RWPE1 (cell line): ENCODE data around the gene KRTAP10-8.
"Not testable (repeated sequence)": the region's sequence is repeated elsewhere in the genome, so short reads cannot be mapped to it uniquely, and the experiment has no call there.

Experiments used
- CTCF ChIA-PET: fragments of 350-600 bp; sonication (Branson Sonifier 250); formaldehyde crosslinking; extraction: SDS; loops from one replicate; lab custom pipeline; 2021; lab: Yijun Ruan, JAX
- POLR2A ChIA-PET: fragments of 400-600 bp; formaldehyde crosslinking; extraction: SDS; loops from one replicate; lab custom pipeline; 2020; ENCODE audit warnings: antibody characterized with exemption; ENCODE audit not compliant: low non-redundant PET; lab: Yijun Ruan, JAX
- DNase-seq: peaks from one replicate; pipeline ENCODE4 v3.0.0; 2012; ENCODE audit warnings: low spot score
- H3K27ac ChIP-seq: fragments of 450-650 bp; 2 replicates; pipeline ENCODE4 v1.5.1; 2017
- CTCF ChIP-seq: fragments of 450-650 bp; conservative IDR thresholded peaks from 2 replicates; pipeline ENCODE4 v1.5.1; 2017; ENCODE audit warnings: low read depth, mild to moderate bottlenecking

KRTAP10-8 gene

GRCh38 chr21:44568667-44569556 is 43.0 kb upstream of the KRTAP10-8 start:
- CTCF ChIA-PET, result no interaction called here
- DNase-seq, result no peak
- POLR2A ChIA-PET, result no interaction called here
- no peak overlapping the region for H3K27ac ChIP-seq
- no peak for TF ChIP-seq CTCF

GRCh38 chr21:44569861-44570517 is 41.9 kb upstream of the KRTAP10-8 start:
- no peak overlapping the region for H3K27ac ChIP-seq
- no peak for DNase-seq
- ChIA-PET POLR2A (no interaction called here), CTCF (interaction anchor here (0.6 kb wide), 1 partner anchor 380 kb away, joined by 3 read pairs; no protein-coding TSS in a partner anchor)
- TF ChIP-seq CTCF, result no peak

GRCh38 chr21:44571296-44571695 is 40.6 kb upstream of the KRTAP10-8 start:
- TF ChIP-seq CTCF, result no peak
- ChIA-PET POLR2A (no interaction called here), CTCF (no interaction called here)
- no peak for DNase-seq
- no peak overlapping the region for H3K27ac ChIP-seq

- ChIA-PET POLR2A (interaction anchor here (0.6 kb wide), 1 partner anchor 32 kb away, joined by 3 read pairs; no protein-coding TSS in a partner anchor), CTCF (no interaction called here)
- H3K27ac ChIP-seq, result no peak overlapping the region
- DNase-seq, result no peak
- no peak for TF ChIP-seq CTCF
Observed at GRCh38 chr21:44571844-44572782, 39.8 kb upstream of the KRTAP10-8 start.

GRCh38 chr21:44572959-44573583 is 38.8 kb upstream of the KRTAP10-8 start:
- DNase-seq, result no peak
- ChIA-PET CTCF (no interaction called here), POLR2A (interaction anchor here (0.6 kb wide), 1 partner anchor 33 kb away, joined by 3 read pairs; no protein-coding TSS in a partner anchor)
- no peak for TF ChIP-seq CTCF
- no peak overlapping the region for H3K27ac ChIP-seq

DNA sequence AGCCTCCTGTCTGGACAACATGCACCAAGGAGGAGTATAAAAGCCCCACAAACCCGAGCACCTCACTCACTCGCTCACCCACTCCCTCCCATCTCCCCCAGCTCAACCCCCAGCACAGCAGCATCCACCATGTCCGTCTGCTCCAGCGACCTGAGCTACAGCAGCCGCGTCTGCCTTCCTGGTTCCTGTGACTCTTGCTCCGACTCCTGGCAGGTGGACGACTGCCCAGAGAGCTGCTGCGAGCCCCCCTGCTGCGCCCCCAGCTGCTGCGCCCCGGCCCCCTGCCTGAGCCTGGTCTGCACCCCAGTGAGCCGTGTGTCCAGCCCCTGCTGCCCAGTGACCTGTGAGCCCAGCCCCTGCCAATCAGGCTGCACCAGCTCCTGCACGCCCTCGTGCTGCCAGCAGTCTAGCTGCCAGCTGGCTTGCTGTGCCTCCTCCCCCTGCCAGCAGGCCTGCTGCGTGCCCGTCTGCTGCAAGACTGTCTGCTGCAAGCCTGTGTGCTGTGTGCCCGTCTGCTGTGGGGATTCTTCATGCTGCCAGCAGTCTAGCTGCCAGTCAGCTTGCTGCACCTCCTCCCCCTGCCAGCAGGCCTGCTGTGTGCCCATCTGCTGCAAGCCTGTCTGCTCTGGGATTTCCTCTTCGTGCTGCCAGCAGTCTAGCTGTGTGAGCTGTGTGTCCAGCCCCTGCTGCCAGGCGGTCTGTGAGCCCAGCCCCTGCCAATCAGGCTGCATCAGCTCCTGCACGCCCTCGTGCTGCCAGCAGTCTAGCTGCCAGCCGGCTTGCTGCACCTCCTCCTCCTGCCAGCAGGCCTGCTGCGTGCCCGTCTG is 38.0 kb upstream of the KRTAP10-8 start, which contains the start of gene KRTAP10-4:
TSS of gene KRTAP10-4 (plus strand) at position 100 of the 827 bp plus-strand sequence. CDS start at position 130, 30 bp downstream.
- CTCF ChIA-PET, result interaction anchor here (0.7 kb wide), 1 partner anchor 73 kb away, joined by 7 read pairs; no protein-coding TSS in a partner anchor

More for the DNA sequence above, 38.0 kb upstream of the KRTAP10-8 start, which contains the start of gene KRTAP10-4:
- POLR2A ChIA-PET, H3K27ac ChIP-seq, DNase-seq: not testable (repeated sequence)
